HepG2 (cell line): ENCODE measurements around the gene SMIM29. TPM values are rescaled to one million over a fixed set of nuclear protein-coding genes. Genes with fewer than 3 reads are reported as not detected.

Source experiments
- ATAC-seq: fragments of 200-7000 bp; cut with Tn5 transposase; 3 replicates; pipeline ENCODE4 v1.9.1; 2020; ENCODE audit warnings: mild to moderate bottlenecking, moderate library complexity
- BruUV-seq: library from RNA; stranded (reverse); fragments of 400-500 nt; replicated peaks from 2 replicates; lab custom pipeline; 2021; lab: Mats Ljungman, UMichigan
- CTCF ChIA-PET: fragments of 300-600 bp; formaldehyde crosslinking; extraction: SDS; loops from one replicate; lab custom pipeline; 2021; ENCODE audit warnings: low total read pairs, inconsistent platforms, low intra/inter-chr PET ratio; lab: Yijun Ruan, JAX
- POLR2A ChIA-PET: fragments of 350-600 bp; sonication (Branson Sonifier 250); formaldehyde crosslinking; loops from one replicate; lab custom pipeline; 2020; ENCODE audit warnings: antibody characterized with exemption, inconsistent platforms; lab: Yijun Ruan, JAX
- DNase-seq: peaks from one replicate; pipeline ENCODE4 v3.0.0-alpha.2; 2015; ENCODE audit warnings: low spot score
- FAIRE-seq: peaks from 3 replicates; lab custom pipeline; 2011; peaks lifted over from hg19 to GRCh38; lab: Jason Lieb, UNC
- H2AFZ ChIP-seq: one replicate; pipeline ENCODE4 v1.6.1; 2011; ENCODE audit warnings: low read length, inconsistent platforms
- H3K27ac ChIP-seq: fragments of 300-600 bp; 3 replicates; pipeline ENCODE4 v1.8.0; 2011; ENCODE audit warnings: mixed run types, mild to moderate bottlenecking, mixed read lengths, low read length, inconsistent platforms; ENCODE audit not compliant: insufficient read depth; ENCODE audit errors: extremely low read length
- H3K27me3 ChIP-seq, 2 experiments: fragments of 200-600 bp in 1 of 2; 2 replicates in 1 of 2; 3 replicates in 1 of 2; pipeline versions ENCODE4 v1.6.0 to v1.8.0; 2011; ENCODE audit warnings: low read length in 2 of 2, mild to moderate bottlenecking in 2 of 2, moderate library complexity in 2 of 2, inconsistent platforms in 1 of 2; ENCODE audit not compliant: insufficient read depth in 2 of 2, control insufficient read depth in 1 of 2
- H3K36me3 ChIP-seq, 2 experiments: fragments of 200-600 bp in 1 of 2; replicated peaks in 1 of 2; 2 replicates in 1 of 2; 3 replicates in 1 of 2; pipeline versions ENCODE4 v1.5.1 to v1.8.0; 2011; ENCODE audit warnings: low read length in 2 of 2, inconsistent platforms in 1 of 2; ENCODE audit not compliant: insufficient read depth in 2 of 2, control insufficient read depth in 1 of 2
- H3K4me1 ChIP-seq: 2 replicates; pipeline ENCODE4 v1.5.1; 2012; ENCODE audit warnings: low read length, inconsistent platforms; ENCODE audit not compliant: insufficient read depth
- H3K4me2 ChIP-seq: 2 replicates; pipeline ENCODE4 v1.6.0; 2011; ENCODE audit warnings: low read depth, low read length, inconsistent platforms
- H3K4me3 ChIP-seq, 3 experiments: fragments of 200-600 bp in 1 of 3; sonication (generic), shearing (Covaris generic) in 1 of 3; replicated peaks in 1 of 3; 2 replicates each; pipeline ENCODE4 v1.5.1; 2011 to 2016; ENCODE audit warnings: low read length in 3 of 3, inconsistent platforms in 2 of 3, low read depth in 2 of 3, mild to moderate bottlenecking in 2 of 3, control low read depth in 1 of 3, mixed read lengths in 1 of 3; ENCODE audit not compliant: insufficient read depth in 1 of 3
- H3K79me2 ChIP-seq: one replicate; pipeline ENCODE4 v1.6.1; 2011; ENCODE audit warnings: low read length, inconsistent platforms; ENCODE audit not compliant: insufficient read depth
- H3K9ac ChIP-seq: 2 replicates; pipeline ENCODE4 v1.6.0; 2011; ENCODE audit warnings: mild to moderate bottlenecking, low read depth, low read length, inconsistent platforms; ENCODE audit not compliant: insufficient read depth
- H3K9me3 ChIP-seq: 2 replicates; pipeline ENCODE4 v1.5.1; 2012; ENCODE audit warnings: mild to moderate bottlenecking, low read length
- H4K20me1 ChIP-seq: 2 replicates; pipeline ENCODE4 v1.6.0; 2011; ENCODE audit warnings: inconsistent platforms, mild to moderate bottlenecking, low read length, moderate library complexity; ENCODE audit not compliant: insufficient read depth
- AKNA ChIP-seq: sonication (generic); formaldehyde crosslinking; IDR thresholded peaks from 2 replicates; pipeline ENCODE4 v1.4.0; 2020; ENCODE audit warnings: missing genetic modification reagents, borderline replicate concordance
- NCOA5 ChIP-seq: sonication (generic); formaldehyde crosslinking; IDR thresholded peaks from 2 replicates; pipeline ENCODE4 v1.4.0; 2020; ENCODE audit warnings: missing genetic modification reagents
- SP1 ChIP-seq, 2 experiments: fragments of 450-650 bp in 1 of 2; sonication (generic) in 1 of 2; formaldehyde crosslinking in 1 of 2; IDR thresholded peaks; 2 replicates each; pipeline versions ENCODE4 v1.4.0 to v1.6.1; 2016 to 2020; ENCODE audit warnings: missing genetic modification reagents in 1 of 2
- THAP9 ChIP-seq: sonication (generic); formaldehyde crosslinking; IDR thresholded peaks from 2 replicates; pipeline ENCODE4; 2020; ENCODE audit warnings: missing genetic modification reagents, mild to moderate bottlenecking, borderline replicate concordance
- ZNF10 ChIP-seq: sonication (generic); formaldehyde crosslinking; IDR thresholded peaks from 2 replicates; pipeline ENCODE4 v1.4.0; 2020; ENCODE audit warnings: mild to moderate bottlenecking, low read depth, missing genetic modification reagents, borderline replicate concordance
- ZNF691 ChIP-seq: sonication (generic); formaldehyde crosslinking; IDR thresholded peaks from 2 replicates; pipeline ENCODE4 v1.4.0; 2020; ENCODE audit warnings: missing genetic modification reagents, low read depth, mild to moderate bottlenecking, borderline replicate concordance
- ZNF800 ChIP-seq: sonication (generic); formaldehyde crosslinking; IDR thresholded peaks from 2 replicates; pipeline ENCODE4 v1.4.0; 2020; ENCODE audit warnings: missing genetic modification reagents
- WGBS: methylation state at CpG from one replicate; pipeline ENCODE4 v1.1.6; 2017; ENCODE audit warnings: low lambda C conversion rate; 5-methylcytosine and 5-hydroxymethylcytosine counted together
- in situ Hi-C: cut with HindIII; loops from 2 replicates; pipeline ENCODE4 v1.10.0; 2017; ENCODE audit warnings: low pct_unique_long_range_greater_than_20kb; ENCODE audit not compliant: extremely low pct_ligation_motif_present
- intact Hi-C: fragments of 100-400 bp; cut with micrococcal nuclease; formaldehyde crosslinking; loops from one replicate; pipeline ENCODE4 v1.10.0; 2022; ENCODE audit not compliant: unreplicated experiment
- polyA plus RNA-seq, 8 experiments: library from polyadenylated mRNA; depleted of rRNA in 3 of 8; stranded (reverse) in 7 of 8; unstranded in 1 of 8; fragments of >200 nt; fragmentation: Illumina TruSeq in 4 of 8; extraction: Trizol in 4 of 8; gene quantifications; 2 replicates each; pipeline versions ENCODE4 v1.2.1 to v1.2.3, GENCODE V29; 2011 to 2016; ENCODE audit warnings: low read depth in 4 of 8, missing spikeins in 1 of 8, mixed read lengths in 1 of 8; ENCODE audit not compliant: insufficient read depth in 1 of 8
- total RNA-seq, 5 experiments: library from RNA; depleted of rRNA; stranded (reverse); fragments of >200 nt; fragmentation: Illumina TruSeq; extraction: Trizol; gene quantifications; 2 replicates each; pipeline ENCODE4 v1.2.3, GENCODE V29; 2016; ENCODE audit warnings: low read depth in 1 of 5

SMIM29 gene
- total and polyA plus RNA-seq, 2 of the 13 experiments (the other 11 are each of a cell fraction or from before 2014, with no cell fraction given) = 8.8 to 15.3 TPM

- no peak for TF ChIP-seq AKNA
- no peak for TF ChIP-seq SP1 (IDR thresholded peaks at IDR 0.05)
- no peak for TF ChIP-seq SP1 (CRISPR knock-in tag; IDR thresholded peaks at IDR 0.05)
These were observed 33.0 kb upstream of the SMIM29 start (continued) for GRCh38 chr6:34281702-34282334.

GRCh38 chr6:34280216-34280615, 31.4 kb upstream of the SMIM29 start:
- no peak for DNase-seq
- no TSS peak for BruUV-seq
- Histone ChIP-seq H3K4me2 (no peak overlapping the region), H3K4me3 (no peak overlapping the region), H3K9ac (no peak overlapping the region), H3K36me3 (peaks cover 4 to 16% of the 10 kb centered on the region in 2 experiments; a peak in 4 of 5 replicates), H3K27ac (no peak overlapping the region), H3K27me3 (no peaks in the 10 kb centered on the region), H2AFZ (no peak overlapping the region), H3K4me1 (peaks cover 22% of the 10 kb centered on the region), H4K20me1 (no peaks in the 10 kb centered on the region), H3K79me2 (no peaks in the 10 kb centered on the region), H3K9me3 (no peaks in the 10 kb centered on the region)
- intact Hi-C loops = no loop called here
- WGBS = 98% methylated on average over 4 of the region's 4 CpGs
- no peak for FAIRE-seq
- POLR2A ChIA-PET = no interaction called here
- ATAC-seq = no peak
- CTCF ChIA-PET = no interaction called here
- in situ Hi-C loops = no loop called here
- no peak for TF ChIP-seq NCOA5
- TF ChIP-seq ZNF10 = no peak
- no peak for TF ChIP-seq ZNF691 (CRISPR knock-in tag)
- no peak for TF ChIP-seq THAP9 (CRISPR knock-in tag)
- TF ChIP-seq ZNF800 (CRISPR knock-in tag) = no peak
